Astrocyte (in vitro differentiated cells and primary cell): ENCODE data around the gene IFIH1.

ENCODE experiments used
- EZH2 ChIP-seq: IDR thresholded peaks from 2 replicates; pipeline ENCODE4 v1.6.1; 2012; ENCODE audit warnings: mild to moderate bottlenecking, low read length, inconsistent platforms; ENCODE audit not compliant: insufficient read depth
- TF ChIP-seq, protein P1 (sequence below): IDR thresholded peaks from 2 replicates; pipeline ENCODE4 v1.5.1; 2011; ENCODE audit warnings: low read depth, mild to moderate bottlenecking, inconsistent platforms, low read length, moderate library complexity; ENCODE audit not compliant: insufficient read depth

DNA sequence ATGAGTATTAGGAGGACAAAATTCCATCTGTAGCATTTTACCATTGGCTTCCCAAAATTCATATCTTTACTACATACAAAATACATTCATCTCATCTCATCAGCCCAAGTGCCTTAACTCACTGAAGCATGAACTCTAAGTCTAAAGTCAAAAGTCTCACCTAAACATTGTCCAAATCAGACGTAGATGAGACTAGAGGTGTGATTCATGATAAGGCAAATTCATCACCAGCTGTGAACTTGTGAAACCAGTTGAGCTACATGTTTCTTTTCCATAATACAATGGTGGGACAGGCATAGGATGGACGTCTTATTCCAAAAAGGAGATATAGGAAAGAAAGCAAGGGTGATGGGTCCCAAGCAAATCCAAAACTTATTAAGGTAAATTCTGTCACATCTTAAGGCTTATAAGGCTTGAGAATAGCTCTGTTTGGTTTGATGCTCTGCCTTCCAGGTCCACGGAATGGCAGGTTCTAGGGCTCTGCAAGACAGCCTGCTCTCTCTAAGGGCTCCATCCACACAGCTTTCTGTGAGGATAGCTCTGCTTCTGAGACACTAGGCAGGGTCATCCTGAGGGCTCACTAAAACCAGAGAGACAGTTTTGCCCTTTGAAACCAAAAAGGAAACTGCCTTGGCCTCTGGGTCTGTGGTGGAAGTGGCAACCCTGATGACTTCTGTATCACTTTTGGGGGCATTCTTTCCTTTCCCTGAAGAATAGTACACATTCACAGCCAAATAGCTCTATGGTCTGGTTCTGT is 9.6 kb downstream of the IFIH1 start:
- TF ChIP-seq, protein P1, sequence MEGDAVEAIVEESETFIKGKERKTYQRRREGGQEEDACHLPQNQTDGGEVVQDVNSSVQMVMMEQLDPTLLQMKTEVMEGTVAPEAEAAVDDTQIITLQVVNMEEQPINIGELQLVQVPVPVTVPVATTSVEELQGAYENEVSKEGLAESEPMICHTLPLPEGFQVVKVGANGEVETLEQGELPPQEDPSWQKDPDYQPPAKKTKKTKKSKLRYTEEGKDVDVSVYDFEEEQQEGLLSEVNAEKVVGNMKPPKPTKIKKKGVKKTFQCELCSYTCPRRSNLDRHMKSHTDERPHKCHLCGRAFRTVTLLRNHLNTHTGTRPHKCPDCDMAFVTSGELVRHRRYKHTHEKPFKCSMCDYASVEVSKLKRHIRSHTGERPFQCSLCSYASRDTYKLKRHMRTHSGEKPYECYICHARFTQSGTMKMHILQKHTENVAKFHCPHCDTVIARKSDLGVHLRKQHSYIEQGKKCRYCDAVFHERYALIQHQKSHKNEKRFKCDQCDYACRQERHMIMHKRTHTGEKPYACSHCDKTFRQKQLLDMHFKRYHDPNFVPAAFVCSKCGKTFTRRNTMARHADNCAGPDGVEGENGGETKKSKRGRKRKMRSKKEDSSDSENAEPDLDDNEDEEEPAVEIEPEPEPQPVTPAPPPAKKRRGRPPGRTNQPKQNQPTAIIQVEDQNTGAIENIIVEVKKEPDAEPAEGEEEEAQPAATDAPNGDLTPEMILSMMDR = no peak
- no peak for TF ChIP-seq EZH2
